Osteoblast (primary cell): ENCODE data around the gene TVP23C. TPM values are rescaled to one million over a fixed set of nuclear protein-coding genes. Genes with fewer than 3 reads are reported as not detected.

Experiments
- DNase-seq: peaks from one replicate; pipeline ENCODE4 v3.0.0; 2011; ENCODE audit warnings: low spot score, mixed read lengths; ENCODE audit not compliant: insufficient read length; ENCODE audit errors: missing footprints
- H2AFZ ChIP-seq: 2 replicates; pipeline ENCODE4 v1.6.0; 2011; ENCODE audit warnings: mild to moderate bottlenecking, low read length
- H3K27ac ChIP-seq: 2 replicates; pipeline ENCODE4 v1.5.1; 2011; ENCODE audit warnings: mild to moderate bottlenecking, low read depth, low read length, moderate library complexity
- H3K27me3 ChIP-seq: 2 replicates; pipeline ENCODE4 v1.6.0; 2012; ENCODE audit warnings: mild to moderate bottlenecking, control low read depth, inconsistent platforms, low read length, moderate library complexity; ENCODE audit not compliant: insufficient read depth
- H3K36me3 ChIP-seq: 2 replicates; pipeline ENCODE4 v1.5.1; 2011; ENCODE audit warnings: mild to moderate bottlenecking, low read length, control low read depth, moderate library complexity; ENCODE audit not compliant: insufficient read depth
- H3K4me1 ChIP-seq: 2 replicates; pipeline ENCODE4 v1.5.1; 2011; ENCODE audit warnings: mild to moderate bottlenecking, low read length, control low read depth, moderate library complexity; ENCODE audit not compliant: insufficient read depth
- H3K4me2 ChIP-seq: 2 replicates; pipeline ENCODE4 v1.6.0; 2011; ENCODE audit warnings: mild to moderate bottlenecking, low read length; ENCODE audit not compliant: insufficient read depth
- H3K4me3 ChIP-seq: fragments of 200-600 bp; sonication (generic); 3 replicates; pipeline ENCODE4 v1.5.1; 2012; ENCODE audit warnings: mild to moderate bottlenecking, low read length, inconsistent platforms; ENCODE audit not compliant: insufficient read depth
- H3K79me2 ChIP-seq: 2 replicates; pipeline ENCODE4 v1.6.0; 2012; ENCODE audit warnings: mild to moderate bottlenecking, low read length, control low read depth, inconsistent platforms; ENCODE audit not compliant: insufficient read depth
- H3K9me3 ChIP-seq: 2 replicates; pipeline ENCODE4 v1.5.1; 2011; ENCODE audit warnings: low read depth, low read length, control low read depth
- H4K20me1 ChIP-seq: 2 replicates; pipeline ENCODE4 v1.6.0; 2012; ENCODE audit warnings: mild to moderate bottlenecking, low read length, control low read depth; ENCODE audit not compliant: insufficient read depth
- CTCF ChIP-seq: IDR thresholded peaks from 2 replicates; pipeline ENCODE4 v1.5.1; 2011; ENCODE audit warnings: mild to moderate bottlenecking, low read depth, low read length, moderate library complexity; ENCODE audit errors: extremely low read depth
- small RNA-seq: library from RNA; depleted of rRNA; stranded (forward); fragments of <200 nt; gene quantifications from one replicate; pipeline ENCODE3, GENCODE V24; 2012
- total RNA-seq: library from RNA; depleted of rRNA; stranded (reverse); fragments of >200 nt; gene quantifications from 2 replicates; pipeline ENCODE4 v1.2.3, GENCODE V29; 2012

The TVP23C gene
- total RNA-seq, 1 donor, result 38.4 TPM

- no peaks in the 10 kb centered on the region for H3K36me3 ChIP-seq
- peaks cover 50% of the 10 kb centered on the region for H3K4me1 ChIP-seq
- H2AFZ ChIP-seq, result no peak overlapping the region
- no peaks in the 10 kb centered on the region for H3K9me3 ChIP-seq
- H3K79me2 ChIP-seq, result no peaks in the 10 kb centered on the region
- H3K4me2 ChIP-seq, result no peak overlapping the region
- H4K20me1 ChIP-seq, result no peaks in the 10 kb centered on the region
- H3K4me3 ChIP-seq, result no peak overlapping the region
- H3K27me3 ChIP-seq, result no peaks in the 10 kb centered on the region
- no peak for DNase-seq
- H3K27ac ChIP-seq, result no peak overlapping the region
- no peak for TF ChIP-seq CTCF
Observed at GRCh38 chr17:15454346-15454745, 108.9 kb downstream of the TVP23C start.

DNA sequence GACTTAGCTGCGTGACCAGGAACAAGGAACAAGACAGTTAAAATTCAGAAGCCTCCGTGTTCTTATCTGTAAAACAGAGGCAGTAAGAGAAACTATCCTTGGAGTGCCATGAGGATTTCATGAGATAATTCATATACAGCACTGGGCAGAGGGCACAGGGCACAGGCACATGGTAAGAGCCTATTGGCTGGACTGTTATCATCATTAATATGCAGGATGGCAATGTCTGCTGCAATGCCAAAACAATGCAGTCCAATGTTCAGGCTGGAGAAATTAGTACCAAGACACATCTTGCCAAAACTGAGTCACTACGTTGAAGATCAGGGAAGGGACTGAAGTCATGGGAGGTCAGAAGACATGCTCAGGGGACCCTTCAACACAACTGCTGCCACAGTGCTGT lies 109.5 kb downstream of the TVP23C start:
- DNase-seq, result no peak
- no peak for TF ChIP-seq CTCF
- Histone ChIP-seq H3K79me2 (no peaks in the 10 kb centered on the region), H3K4me2 (no peak overlapping the region), H4K20me1 (no peaks in the 10 kb centered on the region), H2AFZ (no peak overlapping the region), H3K27ac (peak overlapping the region; percentile 2), H3K36me3 (no peaks in the 10 kb centered on the region), H3K4me1 (peaks cover 50% of the 10 kb centered on the region), H3K4me3 (no peak overlapping the region), H3K9me3 (no peaks in the 10 kb centered on the region), H3K27me3 (no peaks in the 10 kb centered on the region)

- no peak overlapping the region for H3K4me2 ChIP-seq
Observed at GRCh38 chr17:15453246-15453645, 110.0 kb downstream of the TVP23C start.

DNA sequence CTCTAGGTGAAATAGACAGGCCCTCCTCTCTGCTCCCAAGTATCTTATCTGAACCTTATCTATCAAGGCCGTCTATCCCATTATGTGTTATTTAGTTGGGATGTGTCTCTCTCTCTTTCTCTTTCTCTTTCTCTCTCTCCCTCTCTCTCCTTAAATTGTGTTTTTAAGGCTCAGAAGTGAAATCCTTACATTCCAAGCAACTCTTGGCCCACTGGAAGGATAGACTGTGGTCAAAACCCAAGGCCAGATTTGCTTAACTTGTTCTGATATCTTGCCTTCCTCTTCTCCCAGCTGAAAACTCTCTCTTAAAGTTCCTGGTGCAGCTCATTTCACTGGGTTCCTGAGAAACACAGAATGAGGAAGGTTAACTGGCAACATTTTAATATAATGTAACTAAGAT lies 110.5 kb downstream of the TVP23C start:
- no peaks in the 10 kb centered on the region for H3K27me3 ChIP-seq
- no peak for DNase-seq
- no peak for TF ChIP-seq CTCF
- H3K4me2 ChIP-seq, result peak overlapping the region; percentile 27
- no peak overlapping the region for H2AFZ ChIP-seq
- H3K27ac ChIP-seq, result peak overlapping the region; percentile 46
- H3K4me3 ChIP-seq, result no peak overlapping the region
- H3K36me3 ChIP-seq, result no peaks in the 10 kb centered on the region
- no peaks in the 10 kb centered on the region for H3K9me3 ChIP-seq
- H4K20me1 ChIP-seq, result no peaks in the 10 kb centered on the region
- H3K79me2 ChIP-seq, result no peaks in the 10 kb centered on the region
- H3K4me1 ChIP-seq, result peaks cover 45% of the 10 kb centered on the region

More at GRCh38 chr17:15453246-15453645, 110.0 kb downstream of the TVP23C start:
- H4K20me1 ChIP-seq, result no peaks in the 10 kb centered on the region
- H3K36me3 ChIP-seq, result no peaks in the 10 kb centered on the region
- no peak for TF ChIP-seq CTCF
- H3K27me3 ChIP-seq, result no peaks in the 10 kb centered on the region
- no peak overlapping the region for H2AFZ ChIP-seq
- H3K9me3 ChIP-seq, result no peaks in the 10 kb centered on the region
- no peak for DNase-seq
- H3K4me3 ChIP-seq, result no peak overlapping the region
- H3K4me1 ChIP-seq, result peaks cover 50% of the 10 kb centered on the region
- peak overlapping the region; percentile 2 for H3K27ac ChIP-seq
- H3K79me2 ChIP-seq, result no peaks in the 10 kb centered on the region

Small RNAs within 50 kb of the gene (small RNA-seq; reads per million reads assigned to genes)
- gene AC005838.1, result not detected
- gene RF00090, result not detected

Other genes with a start within 250 kb of the TVP23C start
- gene TEKT3, start 221.9 kb downstream of the TVP23C start, total RNA-seq, result 0.36 TPM in 1 of 2 replicates, not detected in the other
- 2.7 and 3.3 TPM in 2 replicates for gene CDRT4, start 95.9 kb downstream of the TVP23C start, total RNA-seq
- 0.29 and 0.36 TPM in 2 replicates for gene FBXW10B, start 56.2 kb upstream of the TVP23C start, total RNA-seq
- gene TRIM16, start 120.8 kb upstream of the TVP23C start, total RNA-seq, result 43.0 and 56.1 TPM in 2 replicates
- 39.8 and 40.7 TPM in 2 replicates for gene ZNF286A, start 136.3 kb upstream of the TVP23C start, total RNA-seq
- under 0.01 TPM in 1 of 2 replicates, not detected in the other for gene TBC1D26, start 168.8 kb upstream of the TVP23C start, total RNA-seq